Endodermal cell (in vitro differentiated cells): ENCODE measurements around the gene IRS2. TPM values are rescaled to one million over a fixed set of nuclear protein-coding genes. Genes with fewer than 3 reads are reported as not detected.

ENCODE experiments used
- DNase-seq: peaks from one replicate; pipeline ENCODE4 v3.0.0-alpha.2; 2017
- H3K27ac ChIP-seq: 2 replicates; pipeline ENCODE4 v1.5.1; 2013; ENCODE audit warnings: mild to moderate bottlenecking, low read depth, low read length, moderate library complexity
- H3K27me3 ChIP-seq: 2 replicates; pipeline ENCODE4 v1.6.1; 2013; ENCODE audit warnings: mild to moderate bottlenecking, low read length, moderate library complexity; ENCODE audit not compliant: insufficient read depth, control insufficient read depth, poor library complexity, severe bottlenecking
- H3K36me3 ChIP-seq: 2 replicates; pipeline ENCODE4 v1.7.0; 2013; ENCODE audit warnings: mild to moderate bottlenecking, low read length, moderate library complexity; ENCODE audit not compliant: control insufficient read depth, insufficient read depth
- H3K4me1 ChIP-seq: one replicate; pipeline ENCODE4 v1.7.0; 2013; ENCODE audit warnings: low read length; ENCODE audit not compliant: control insufficient read depth, insufficient read depth
- H3K4me3 ChIP-seq: 2 replicates; pipeline ENCODE4 v1.5.1; 2013; ENCODE audit warnings: mild to moderate bottlenecking, low read length, moderate library complexity
- H3K9ac ChIP-seq: 2 replicates; pipeline ENCODE4 v1.6.1; 2013; ENCODE audit warnings: mild to moderate bottlenecking, low read length, moderate library complexity; ENCODE audit not compliant: poor library complexity, severe bottlenecking; ENCODE audit errors: extremely low read depth
- H3K9me3 ChIP-seq: 2 replicates; pipeline ENCODE4 v1.6.1; 2013; ENCODE audit warnings: mild to moderate bottlenecking, low read length, moderate library complexity; ENCODE audit not compliant: control insufficient read depth
- H3K27ac Mint-ChIP-seq: 2 replicates; pipeline ENCODE4 v1.8.0; 2020; ENCODE audit warnings: mixed read lengths
- H3K27me3 Mint-ChIP-seq: 2 replicates; pipeline ENCODE4 v1.8.0; 2021; ENCODE audit warnings: mild to moderate bottlenecking, mixed read lengths; ENCODE audit not compliant: insufficient read depth
- H3K36me3 Mint-ChIP-seq: 2 replicates; pipeline ENCODE4 v1.8.0; 2020; ENCODE audit warnings: low read depth, mixed read lengths
- H3K4me1 Mint-ChIP-seq: 2 replicates; pipeline ENCODE4 v1.8.0; 2020; ENCODE audit warnings: mixed read lengths
- H3K4me3 Mint-ChIP-seq: 2 replicates; pipeline ENCODE4 v1.8.0; 2020; ENCODE audit warnings: mild to moderate bottlenecking, moderate library complexity, mixed read lengths
- H3K9me3 Mint-ChIP-seq: 2 replicates; pipeline ENCODE4 v1.8.0; 2020; ENCODE audit warnings: mild to moderate bottlenecking, mixed read lengths
- CTCF ChIP-seq: fragments of 200-600 bp; sonication (generic); conservative IDR thresholded peaks from 2 replicates; pipeline ENCODE4 v1.5.0; 2021; ENCODE audit warnings: antibody characterized with exemption, mild to moderate bottlenecking
- whole genome bisulfite sequencing, 2 experiments: methylation state at CpG; one replicate each; pipeline versions ENCODE4 v1.1.5 to v1.1.7; 2013; ENCODE audit warnings: missing lambda C conversion rate in 2 of 2, mixed read lengths in 1 of 2; ENCODE audit not compliant: insufficient coverage in 1 of 2, insufficient read length in 1 of 2; 5-methylcytosine and 5-hydroxymethylcytosine counted together
- total RNA-seq, 2 donors: library from RNA; stranded (reverse); fragmentation: NEBNext Ultra II Directional in 1 of 2; extraction: Animal tissue kit (Norgen Biotek cat#: 25700) in 1 of 2; gene quantifications; 2 replicates in 1 of 2; 3 replicates in 1 of 2; pipeline ENCODE4 v1.2.1, GENCODE V29; 2021

The IRS2 gene
- total RNA-seq, 2 donors from 2014 or later: 16.9 to 23.7 TPM

GRCh38 chr13:109717686-109718085 is 68.7 kb downstream of the IRS2 start:
- Histone ChIP-seq H3K27me3 (no peaks in the 10 kb centered on the region), H3K36me3 (no peaks in the 10 kb centered on the region), H3K27ac (no peak overlapping the region), H3K9me3 (no peaks in the 10 kb centered on the region), H3K9ac (no peak overlapping the region), H3K4me3 (no peak overlapping the region), H3K4me1 (peaks cover 5% of the 10 kb centered on the region)
- Mint-ChIP-seq H3K4me3 (no peak overlapping the region), H3K9me3 (no peaks in the 10 kb centered on the region), H3K36me3 (no peaks in the 10 kb centered on the region), H3K27me3 (no peaks in the 10 kb centered on the region), H3K27ac (no peak overlapping the region), H3K4me1 (peaks cover 29% of the 10 kb centered on the region)
- WGBS, 2 experiments: 89 to 96% methylated on average over 6 of the region's 6 CpGs
- no peak for DNase-seq
- no peak for TF ChIP-seq CTCF

- peaks cover 11% of the 10 kb centered on the region for H3K4me1 ChIP-seq
- Mint-ChIP-seq H3K36me3 (no peaks in the 10 kb centered on the region), H3K4me1 (peaks cover 36% of the 10 kb centered on the region), H3K4me3 (no peak overlapping the region), H3K27me3 (no peaks in the 10 kb centered on the region), H3K27ac (no peak overlapping the region), H3K9me3 (no peaks in the 10 kb centered on the region)
- WGBS, 2 experiments: 88% methylated on average over 1 of the region's 1 CpG; no CpG with 5 or more reads in 1 of the 2 experiments
- no peak overlapping the region for H3K4me3 ChIP-seq
- no peaks in the 10 kb centered on the region for H3K27me3 ChIP-seq
- no peak overlapping the region for H3K27ac ChIP-seq
- no peak for TF ChIP-seq CTCF
- no peak overlapping the region for H3K9ac ChIP-seq
- DNase-seq: no peak
- H3K9me3 ChIP-seq: no peaks in the 10 kb centered on the region
- H3K36me3 ChIP-seq: no peaks in the 10 kb centered on the region
Observed at GRCh38 chr13:109715902-109716301, 70.5 kb downstream of the IRS2 start.

GRCh38 chr13:109713681-109714080 is 72.7 kb downstream of the IRS2 start:
- peaks cover 27% of the 10 kb centered on the region for H3K4me1 Mint-ChIP-seq

More at GRCh38 chr13:109713681-109714080, 72.7 kb downstream of the IRS2 start:
- WGBS, 2 experiments: 76% methylated on average over 3 of the region's 4 CpGs; no CpG with 5 or more reads in 1 of the 2 experiments
- Mint-ChIP-seq H3K9me3 (peaks cover 8% of the 10 kb centered on the region), H3K4me3 (no peak overlapping the region), H3K27ac (no peak overlapping the region), H3K36me3 (no peaks in the 10 kb centered on the region), H3K27me3 (no peaks in the 10 kb centered on the region)
- Histone ChIP-seq H3K4me1 (peaks cover 13% of the 10 kb centered on the region), H3K9ac (no peak overlapping the region), H3K4me3 (no peak overlapping the region), H3K27ac (no peak overlapping the region), H3K36me3 (no peaks in the 10 kb centered on the region), H3K9me3 (peaks cover 7% of the 10 kb centered on the region), H3K27me3 (no peaks in the 10 kb centered on the region)
- TF ChIP-seq CTCF: no peak
- no peak for DNase-seq
